CD4-positive, alpha-beta T cell (primary cell): ENCODE measurements around the gene ARGLU1. TPM values are rescaled to one million over a fixed set of nuclear protein-coding genes. Genes with fewer than 3 reads are reported as not detected.

Experiments
- ATAC-seq: fragments of 200-7000 bp; cut with Tn5 transposase; one replicate; pipeline ENCODE4 v1.10.0; 2022; ENCODE audit warnings: mild to moderate bottlenecking; ENCODE audit not compliant: poor library complexity
- CTCF ChIA-PET: fragments of 350-600 bp; sonication (Branson Sonifier 250); formaldehyde crosslinking; loops from one replicate; lab custom pipeline; 2021; ENCODE audit warnings: antibody characterized with exemption, inconsistent platforms; lab: Charles Lee
- POLR2A ChIA-PET: fragments of 350-600 bp; sonication (Branson Sonifier 250); formaldehyde crosslinking; loops from one replicate; lab custom pipeline; 2021; ENCODE audit warnings: antibody characterized with exemption, inconsistent platforms; lab: Charles Lee
- DNase-seq, 14 experiments: peaks; one replicate each; pipeline ENCODE4 v3.0.0-alpha.2; 2013 to 2020; ENCODE audit warnings: mixed read lengths in 2 of 14
- H3K27ac ChIP-seq, 2 donors: one replicate each; pipeline versions ENCODE4 v1.5.1 to v1.7.0; 2013; ENCODE audit warnings: low read length in 2 of 2, low read depth in 1 of 2, mild to moderate bottlenecking in 1 of 2
- H3K27me3 ChIP-seq, 2 experiments: 1 replicate in 1 of 2; 2 replicates in 1 of 2; pipeline versions ENCODE4 v1.6.1 to v1.7.0; 2013; ENCODE audit warnings: low read length in 2 of 2, control low read depth in 1 of 2, mild to moderate bottlenecking in 1 of 2, moderate library complexity in 1 of 2; ENCODE audit not compliant: insufficient read depth in 2 of 2, control insufficient read depth in 1 of 2
- H3K36me3 ChIP-seq: one replicate; pipeline ENCODE4 v1.6.1; 2013; ENCODE audit warnings: low read length, control low read depth; ENCODE audit not compliant: insufficient read depth
- H3K4me1 ChIP-seq: one replicate; pipeline ENCODE4 v1.6.1; 2013; ENCODE audit warnings: low read length, control low read depth; ENCODE audit not compliant: insufficient read depth
- H3K4me3 ChIP-seq: one replicate; pipeline ENCODE4 v1.5.1; 2013; ENCODE audit warnings: mild to moderate bottlenecking, low read length, moderate library complexity
- H3K9me3 ChIP-seq, 2 experiments: 1 replicate in 1 of 2; 2 replicates in 1 of 2; pipeline versions ENCODE4 v1.6.1 to v1.7.0; 2013; ENCODE audit warnings: low read length in 2 of 2, mild to moderate bottlenecking in 2 of 2, control low read depth in 1 of 2, moderate library complexity in 1 of 2; ENCODE audit not compliant: control insufficient read depth in 1 of 2, insufficient read depth in 1 of 2
- H3K27ac Mint-ChIP-seq: one replicate; pipeline ENCODE4 v1.8.0; 2020; ENCODE audit warnings: mixed read lengths
- H3K27me3 Mint-ChIP-seq: one replicate; pipeline ENCODE4 v1.8.0; 2021; ENCODE audit warnings: mixed read lengths
- H3K36me3 Mint-ChIP-seq: one replicate; pipeline ENCODE4 v1.8.0; 2021; ENCODE audit warnings: low read depth, mixed read lengths
- H3K4me1 Mint-ChIP-seq: one replicate; pipeline ENCODE4 v1.8.0; 2021; ENCODE audit warnings: low read depth, mixed read lengths
- H3K4me3 Mint-ChIP-seq: one replicate; pipeline ENCODE4 v1.8.0; 2020; ENCODE audit warnings: mild to moderate bottlenecking, mixed read lengths
- H3K9me3 Mint-ChIP-seq: one replicate; pipeline ENCODE4 v1.8.0; 2020; ENCODE audit warnings: mixed read lengths
- intact Hi-C, 2 experiments: fragments of 100-400 bp; cut with DNase I in 1 of 2; cut with micrococcal nuclease in 1 of 2; formaldehyde crosslinking; loops; one replicate each; pipeline versions ENCODE4 v1.15.1 to v1.9.0; 2023 to 2025; cut with DNase I, micrococcal nuclease
- total RNA-seq, 174 experiments: library from RNA in 2 of 174; stranded (reverse) in 2 of 174; gene quantifications; one replicate each; pipeline ENCODE4 v1.2.3 and lab custom pipeline; 2021 to 2026
- TF ChIP-seq, protein P1 (sequence below): fragments of 200-600 bp; IDR thresholded peaks from one replicate; pipeline ENCODE4 v1.8.0; 2022; ENCODE audit warnings: antibody characterized with exemption, mild to moderate bottlenecking

ARGLU1 gene
- total RNA-seq, 2 experiments from 2014 or later: 146 to 152 TPM

DNA sequence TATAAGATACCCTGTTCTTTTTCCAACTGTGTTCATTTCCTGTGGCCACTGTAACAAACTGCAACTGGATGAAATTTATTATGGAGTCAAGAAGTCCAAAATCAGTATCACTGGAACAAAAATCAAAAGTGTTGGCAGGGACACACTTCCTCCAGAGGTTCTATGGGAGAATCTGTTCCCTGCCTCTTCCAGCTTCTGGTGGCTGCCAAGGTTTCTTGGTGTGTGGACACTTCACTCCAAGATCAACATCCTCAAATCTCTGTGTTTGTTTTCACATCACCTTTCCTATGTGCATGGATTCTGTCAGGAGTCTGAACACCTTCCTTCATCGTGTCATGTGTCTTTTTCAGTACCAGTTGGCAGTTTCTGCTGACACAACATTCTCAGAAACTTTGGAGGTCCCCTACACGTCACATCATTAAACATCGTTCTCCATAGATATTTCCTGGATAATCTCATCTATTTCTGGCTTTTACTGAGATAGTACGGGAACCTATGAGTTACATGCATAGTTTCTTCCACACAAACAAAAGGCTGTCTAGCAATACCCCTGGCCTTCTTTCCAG lies 17.3 kb downstream of the ARGLU1 start:
- no peak overlapping the region for H3K4me3 Mint-ChIP-seq
- Histone ChIP-seq H3K36me3 (peaks cover 82% of the 10 kb centered on the region), H3K4me1 (no peaks in the 10 kb centered on the region), H3K27ac (no peak overlapping the region), H3K9me3 (no peaks in the 10 kb centered on the region), H3K27me3 (no peaks in the 10 kb centered on the region), H3K4me3 (no peak overlapping the region)
- POLR2A ChIA-PET: interaction anchor here (0.7 to 1.6 kb wide), 2 partner anchors 14 to 17 kb away, joined by 3 to 5 read pairs; partner anchors contain the start of gene ARGLU1
- TF ChIP-seq, protein P1, sequence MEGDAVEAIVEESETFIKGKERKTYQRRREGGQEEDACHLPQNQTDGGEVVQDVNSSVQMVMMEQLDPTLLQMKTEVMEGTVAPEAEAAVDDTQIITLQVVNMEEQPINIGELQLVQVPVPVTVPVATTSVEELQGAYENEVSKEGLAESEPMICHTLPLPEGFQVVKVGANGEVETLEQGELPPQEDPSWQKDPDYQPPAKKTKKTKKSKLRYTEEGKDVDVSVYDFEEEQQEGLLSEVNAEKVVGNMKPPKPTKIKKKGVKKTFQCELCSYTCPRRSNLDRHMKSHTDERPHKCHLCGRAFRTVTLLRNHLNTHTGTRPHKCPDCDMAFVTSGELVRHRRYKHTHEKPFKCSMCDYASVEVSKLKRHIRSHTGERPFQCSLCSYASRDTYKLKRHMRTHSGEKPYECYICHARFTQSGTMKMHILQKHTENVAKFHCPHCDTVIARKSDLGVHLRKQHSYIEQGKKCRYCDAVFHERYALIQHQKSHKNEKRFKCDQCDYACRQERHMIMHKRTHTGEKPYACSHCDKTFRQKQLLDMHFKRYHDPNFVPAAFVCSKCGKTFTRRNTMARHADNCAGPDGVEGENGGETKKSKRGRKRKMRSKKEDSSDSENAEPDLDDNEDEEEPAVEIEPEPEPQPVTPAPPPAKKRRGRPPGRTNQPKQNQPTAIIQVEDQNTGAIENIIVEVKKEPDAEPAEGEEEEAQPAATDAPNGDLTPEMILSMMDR: no peak
- CTCF ChIA-PET: interaction anchor here (3.0 kb wide), 1 partner anchor 14 kb away, joined by 8 read pairs; no protein-coding TSS in a partner anchor
- H3K27me3 Mint-ChIP-seq: no peaks in the 10 kb centered on the region
- H3K27ac Mint-ChIP-seq: peak overlapping the region; percentile 15
- ATAC-seq (no peak), DNase-seq (no peak)
- peaks cover 52% of the 10 kb centered on the region for H3K4me1 Mint-ChIP-seq
- H3K36me3 Mint-ChIP-seq: peaks cover 82% of the 10 kb centered on the region
- intact Hi-C loops: no loop called here
- no peaks in the 10 kb centered on the region for H3K9me3 Mint-ChIP-seq

DNA sequence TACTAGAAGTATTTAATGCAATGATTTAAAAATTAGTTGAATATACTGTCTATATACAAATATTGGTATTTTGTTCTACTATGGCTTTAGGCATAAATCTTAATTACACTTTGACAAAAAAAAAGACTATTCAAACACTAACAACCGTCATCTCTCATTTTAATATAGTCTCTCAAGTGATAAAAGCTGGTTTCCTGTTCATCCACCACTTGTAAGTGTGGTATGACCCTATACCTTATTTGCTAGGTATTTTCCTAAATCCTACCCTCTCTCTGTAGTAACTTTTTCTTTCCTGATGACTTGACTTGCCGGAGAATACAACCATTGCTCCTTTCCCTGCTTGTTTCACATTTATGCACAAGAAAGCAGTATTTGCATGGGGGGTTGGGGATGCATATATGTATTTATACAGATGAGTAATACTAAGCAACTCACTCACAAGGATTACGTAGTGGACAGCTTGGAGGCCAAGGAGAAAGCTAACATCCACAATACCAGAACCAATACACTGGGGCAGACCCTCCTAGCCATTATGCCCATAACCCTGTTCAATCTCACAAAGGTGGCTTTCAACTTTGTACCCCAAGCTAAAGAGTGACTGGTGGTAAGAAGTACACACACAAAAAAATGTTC lies 19.8 kb downstream of the ARGLU1 start:
- no peak for ATAC-seq
- no peaks in the 10 kb centered on the region for H3K4me1 ChIP-seq
- ChIA-PET CTCF (interaction anchor here (0.7 kb wide), 1 partner anchor 12 kb away, joined by 3 read pairs; no protein-coding TSS in a partner anchor), POLR2A (no interaction called here)
- no peaks in the 10 kb centered on the region for H3K9me3 ChIP-seq
- no peaks in the 10 kb centered on the region for H3K27me3 ChIP-seq
- no peak overlapping the region for H3K27ac Mint-ChIP-seq
- H3K27ac ChIP-seq: no peak overlapping the region
- H3K9me3 Mint-ChIP-seq: no peaks in the 10 kb centered on the region
- intact Hi-C loops: no loop called here
- H3K36me3 ChIP-seq: peaks cover 68% of the 10 kb centered on the region
- TF ChIP-seq, protein P1: no peak
- H3K4me3 Mint-ChIP-seq: no peak overlapping the region
- no peak for DNase-seq
- H3K27me3 Mint-ChIP-seq: no peaks in the 10 kb centered on the region
- H3K36me3 Mint-ChIP-seq: peaks cover 66% of the 10 kb centered on the region
- peaks cover 30% of the 10 kb centered on the region for H3K4me1 Mint-ChIP-seq
- H3K4me3 ChIP-seq: no peak overlapping the region

DNA sequence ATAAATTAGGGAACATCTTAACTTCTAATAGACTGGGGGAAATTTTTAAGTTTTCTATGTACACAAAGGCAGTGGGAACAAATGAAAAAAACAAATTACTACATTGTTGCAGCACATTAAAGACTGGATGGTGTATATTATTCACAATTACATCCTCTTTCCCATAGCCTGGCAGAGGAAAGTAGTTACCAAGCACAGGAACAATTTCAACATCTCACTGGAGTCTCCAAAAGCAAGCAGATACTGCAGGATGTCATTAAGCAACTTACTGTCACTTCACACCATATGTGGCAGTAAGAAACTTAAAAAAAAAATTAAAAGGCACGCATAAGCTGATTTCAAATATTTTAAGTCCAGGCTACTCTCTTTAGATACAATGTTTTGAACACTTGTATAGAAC lies 26.1 kb downstream of the ARGLU1 start:
- H3K4me3 ChIP-seq: no peak overlapping the region
- H3K36me3 Mint-ChIP-seq: peaks cover 36% of the 10 kb centered on the region
- DNase-seq: no peak

More for the DNA sequence above, 26.1 kb downstream of the ARGLU1 start:
- TF ChIP-seq, protein P1: no peak
- H3K36me3 ChIP-seq: peaks cover 39% of the 10 kb centered on the region
- H3K9me3 ChIP-seq: no peaks in the 10 kb centered on the region
- H3K4me1 ChIP-seq: no peaks in the 10 kb centered on the region
- Mint-ChIP-seq H3K4me3 (no peak overlapping the region), H3K9me3 (no peaks in the 10 kb centered on the region), H3K27me3 (no peaks in the 10 kb centered on the region), H3K27ac (no peak overlapping the region), H3K4me1 (peaks cover 1% of the 10 kb centered on the region)
- no peak overlapping the region for H3K27ac ChIP-seq
- CTCF ChIA-PET: no interaction called here
- POLR2A ChIA-PET: no interaction called here
- H3K27me3 ChIP-seq: no peaks in the 10 kb centered on the region
- no peak for ATAC-seq
- intact Hi-C loops: no loop called here
